Femur (tissue), 1 donor: ENCODE data around the gene ANXA4.
"Not testable (repeated sequence)": the region's sequence is repeated elsewhere in the genome, so short reads cannot be mapped to it uniquely, and the experiment has no call there.

Source experiments
- DNase-seq: peaks from one replicate; pipeline ENCODE4 v3.0.0-alpha.2; 2017

Gene ANXA4

DNA sequence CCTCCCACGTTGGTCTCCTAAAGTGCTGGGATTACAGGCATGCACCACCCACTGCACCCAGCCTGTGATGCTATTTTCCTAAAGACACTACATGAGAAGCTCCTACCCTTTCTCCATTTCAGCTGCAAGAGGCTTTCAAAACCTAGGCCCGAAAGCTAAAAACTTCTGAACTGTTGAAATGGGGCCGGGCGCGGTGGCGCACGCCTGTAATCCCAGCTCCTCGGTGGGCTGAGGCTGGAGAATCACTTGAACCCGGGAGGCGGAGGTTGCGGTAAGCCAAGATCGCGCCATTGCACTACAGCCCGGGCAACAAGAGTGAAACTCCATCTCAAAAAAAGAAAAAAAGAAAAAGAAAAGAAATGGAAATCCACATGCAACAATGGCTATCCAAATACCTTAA lies 18.1 kb upstream of the ANXA4 start:
- no peak for DNase-seq

GRCh38 chr2:69724540-69725159 lies 17.3 kb upstream of the ANXA4 start:
- DNase-seq = peak; percentile 88

DNA sequence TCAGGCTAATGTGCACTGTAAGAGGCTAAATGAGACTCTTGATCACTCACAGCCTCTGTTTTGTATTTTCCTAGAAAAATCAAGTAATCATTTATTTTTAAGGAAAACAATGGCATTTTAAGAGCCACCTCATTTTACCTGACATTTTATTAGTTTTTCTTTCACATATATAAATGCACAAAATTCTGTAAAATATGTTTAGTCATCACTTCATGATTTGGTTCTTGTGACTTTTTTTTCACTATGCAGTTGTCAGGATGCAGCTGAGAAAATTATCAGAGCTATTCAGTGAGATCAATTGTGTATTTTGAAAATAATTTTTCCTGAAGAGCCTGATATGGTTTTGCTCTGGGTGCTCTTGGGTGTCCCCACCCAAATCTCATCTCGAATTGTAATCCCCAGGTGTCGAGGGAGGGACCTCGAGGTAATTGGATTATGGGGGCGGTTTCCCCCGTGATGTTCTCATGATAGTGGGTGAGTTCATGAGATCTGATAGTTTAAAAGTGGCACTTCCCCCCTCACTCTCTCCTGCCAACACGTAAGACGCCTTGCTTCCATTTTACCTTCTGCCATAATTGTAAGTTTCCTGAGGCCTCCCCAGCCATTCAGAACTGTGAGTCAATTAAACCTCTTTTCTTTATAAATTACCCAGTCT lies 16.1 kb upstream of the ANXA4 start:
- DNase-seq = no peak

- DNase-seq = no peak
These were observed 12.7 kb upstream of the ANXA4 start for GRCh38 chr2:69729266-69729665.

DNA sequence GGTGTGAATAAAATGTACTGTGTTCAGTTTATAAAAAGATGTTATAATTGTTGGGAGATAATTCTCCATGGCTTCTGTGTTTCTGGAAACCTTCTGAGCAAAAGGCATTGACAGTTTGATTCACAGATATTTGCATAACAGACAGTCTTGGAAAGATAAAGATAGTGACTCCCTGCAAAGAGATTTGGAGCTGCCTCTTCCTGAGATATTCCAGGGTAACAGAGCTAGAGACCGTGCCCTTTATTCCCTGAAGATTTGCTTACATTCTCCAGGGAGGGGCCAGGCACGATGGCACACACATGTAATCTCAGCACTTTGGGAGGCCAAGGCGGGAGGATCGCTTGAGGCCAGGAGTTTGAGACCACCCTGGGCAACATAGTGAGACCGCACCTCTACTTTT lies 12.2 kb upstream of the ANXA4 start:
- DNase-seq = no peak

- DNase-seq = no peak
These were observed 10.6 kb upstream of the ANXA4 start for GRCh38 chr2:69731147-69731970.

GRCh38 chr2:69733342-69734034 lies 8.4 kb upstream of the ANXA4 start:
- DNase-seq = no peak

- peak; percentile 43 for DNase-seq
These were observed 7.8 kb upstream of the ANXA4 start for GRCh38 chr2:69734035-69734611.

GRCh38 chr2:69734854-69735544 lies 6.9 kb upstream of the ANXA4 start:
- no peak for DNase-seq

DNA sequence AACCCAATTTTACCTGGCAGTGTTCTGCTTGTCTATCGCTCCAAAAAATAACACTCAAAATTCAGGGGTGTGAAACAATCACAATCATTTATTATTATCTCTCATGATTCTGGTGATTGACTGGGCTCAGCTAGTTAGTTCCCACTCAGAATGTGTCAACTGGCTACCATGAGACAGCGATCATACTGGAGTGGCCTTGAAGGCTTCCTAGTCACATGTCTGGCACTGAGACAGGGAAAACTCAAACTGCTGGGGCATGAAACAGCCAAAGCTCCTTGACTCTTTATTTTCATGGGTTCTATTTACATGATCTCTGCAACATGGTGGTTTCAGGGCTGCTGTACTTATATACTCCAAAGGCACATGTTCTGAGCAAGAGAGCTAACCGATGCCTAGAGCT lies 6.2 kb upstream of the ANXA4 start:
- no peak for DNase-seq

- not testable (repeated sequence) for DNase-seq
These were observed 3.8 kb upstream of the ANXA4 start for GRCh38 chr2:69738149-69738548.

DNA sequence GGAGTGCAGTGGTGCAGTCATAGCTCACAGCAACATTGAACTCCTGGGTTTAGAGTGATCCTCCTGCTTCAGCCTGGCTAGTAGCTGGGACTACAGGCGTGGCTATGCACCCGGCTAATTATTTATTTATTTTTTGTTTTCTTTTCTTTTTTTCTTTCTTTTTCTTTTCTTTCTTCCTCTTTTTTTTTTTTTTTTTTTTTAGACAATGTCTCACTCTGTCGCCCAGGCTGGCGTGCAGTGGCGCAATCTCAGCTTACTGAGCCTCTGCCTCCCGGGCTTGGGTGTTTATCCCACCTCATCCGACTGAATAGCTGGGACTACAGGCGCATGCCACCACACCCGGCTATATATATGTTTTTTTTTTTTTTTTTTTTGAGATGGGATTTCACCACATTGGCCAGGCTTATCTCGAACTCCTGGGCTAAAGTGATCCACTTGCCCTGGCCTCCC lies 1.4 kb upstream of the ANXA4 start:
- DNase-seq = no peak

DNA sequence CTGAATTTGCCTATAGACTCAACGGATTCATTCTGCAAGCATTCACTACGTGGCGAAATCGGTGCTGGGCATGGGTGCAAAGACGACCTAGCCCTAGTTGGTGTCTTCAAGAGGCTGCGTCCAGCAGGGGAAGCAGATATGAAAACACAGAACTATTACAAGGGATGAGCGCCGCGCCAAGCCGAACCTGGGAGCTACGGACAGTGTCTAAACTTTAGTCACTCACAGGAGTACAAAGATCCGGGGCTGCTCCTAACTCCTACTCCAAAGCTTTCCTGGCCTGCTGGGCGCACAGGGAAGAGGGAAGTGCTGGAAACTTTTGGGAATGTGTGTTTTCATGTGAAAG lies 732 bp upstream of the ANXA4 start:
- DNase-seq = peak; percentile 70

DNA sequence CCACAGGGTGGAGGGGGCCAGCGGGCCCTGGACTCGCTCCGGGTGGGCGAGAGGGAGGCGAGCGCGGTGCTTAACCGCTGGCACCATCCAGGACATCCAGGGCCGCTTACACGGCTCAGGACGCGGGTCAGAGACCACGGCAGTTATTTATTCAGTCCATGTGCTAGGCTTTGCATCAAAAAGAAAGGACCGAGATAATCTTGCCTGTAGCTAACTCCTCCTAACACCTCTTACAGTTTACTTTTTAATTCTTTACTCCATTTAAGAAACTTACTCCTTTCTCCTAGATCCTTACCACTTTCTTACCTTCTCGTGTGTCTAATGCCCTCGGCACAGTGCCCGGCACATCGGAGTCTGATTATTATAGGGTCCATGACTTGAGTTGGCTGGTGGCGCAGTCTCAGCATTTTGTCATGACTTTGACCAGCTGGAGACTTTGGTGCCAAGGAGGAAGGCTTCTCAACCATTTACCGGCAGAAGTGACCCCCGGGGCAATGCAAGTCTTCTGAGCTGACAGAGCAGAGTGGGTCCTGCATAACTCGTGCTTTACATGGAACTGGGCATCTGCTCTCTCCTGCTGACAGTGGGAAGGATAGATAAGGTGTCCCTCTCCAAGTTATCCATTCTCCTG lies 503 bp downstream of the ANXA4 start:
- DNase-seq = peak; percentile 33

- DNase-seq = no peak
These were observed 1.9 kb downstream of the ANXA4 start for GRCh38 chr2:69743847-69744264.

DNA sequence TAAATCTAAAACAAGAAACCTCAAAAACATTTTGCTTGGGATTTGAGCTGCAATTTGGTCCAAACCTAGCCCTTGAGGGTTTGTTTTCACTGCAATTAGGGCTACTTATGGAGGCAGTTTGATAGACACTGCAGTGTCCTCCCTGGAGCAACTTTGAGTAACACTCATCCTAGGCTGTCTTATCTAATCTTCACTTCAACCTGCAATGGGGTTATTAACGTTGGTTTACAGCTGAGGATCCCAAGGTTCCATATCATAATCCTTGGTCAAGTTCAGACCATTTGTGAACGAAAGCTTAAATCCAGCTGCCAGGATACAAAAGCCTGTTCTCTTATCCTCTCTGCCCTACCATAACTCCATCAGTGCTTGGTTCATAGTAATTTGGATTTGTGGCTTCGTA lies 2.5 kb downstream of the ANXA4 start:
- DNase-seq = no peak

DNA sequence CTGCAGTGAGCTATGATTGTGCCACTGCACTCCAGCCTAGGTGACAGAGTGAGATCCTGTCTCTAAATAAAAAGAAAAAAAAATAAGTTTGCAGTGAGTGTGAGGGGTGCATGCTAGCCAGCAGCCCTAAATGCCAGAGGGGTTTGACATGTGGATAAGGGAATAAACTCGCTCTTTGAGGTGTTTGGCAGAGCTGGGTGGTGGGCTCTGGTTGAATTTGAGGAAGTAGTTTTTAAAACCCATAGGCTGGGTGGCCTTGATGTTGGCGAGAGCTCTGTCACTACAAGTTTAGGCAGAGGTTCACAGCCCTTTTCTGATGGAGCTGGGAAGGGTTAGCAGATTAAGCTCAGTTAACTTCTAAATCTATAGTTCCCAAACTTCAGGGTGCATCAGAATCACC lies 3.1 kb downstream of the ANXA4 start:
- DNase-seq = no peak

- no peak for DNase-seq
These were observed 8.3 kb downstream of the ANXA4 start for GRCh38 chr2:69750246-69750645.

DNA sequence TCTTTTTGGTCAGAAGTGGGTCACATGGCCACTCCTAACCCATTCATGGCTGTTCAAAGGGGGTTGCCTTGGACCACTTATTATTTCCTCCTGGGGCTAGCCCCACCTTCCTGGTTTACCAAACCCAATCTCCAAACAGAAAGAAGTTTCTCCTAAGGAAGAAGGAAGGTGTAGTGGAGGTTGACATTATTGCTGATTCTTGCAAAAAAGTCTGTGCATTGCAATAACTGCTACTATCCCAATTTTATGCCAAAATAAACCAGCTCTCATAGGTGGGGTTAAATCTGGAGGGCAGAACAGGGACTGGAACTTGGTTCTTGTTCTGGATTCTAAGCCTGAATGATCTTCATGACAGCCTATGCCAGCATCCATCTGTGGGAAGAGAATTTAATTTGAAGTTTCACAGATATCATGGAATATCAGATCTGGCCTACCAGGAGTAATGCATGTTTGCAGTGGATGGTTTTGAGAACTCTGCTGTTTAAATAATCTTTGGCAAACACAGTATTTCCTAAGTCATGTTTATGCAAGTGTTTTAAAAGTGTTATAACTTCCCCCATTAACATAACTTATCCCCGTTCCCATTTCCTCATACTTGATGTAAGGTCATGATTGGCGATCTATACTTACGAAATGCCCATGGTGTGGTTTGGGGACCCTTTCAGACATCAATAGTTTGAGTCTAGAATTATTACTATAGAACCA lies 11.9 kb downstream of the ANXA4 start:
- no peak for DNase-seq

GRCh38 chr2:69754633-69755032 lies 12.7 kb downstream of the ANXA4 start:
- DNase-seq = no peak

GRCh38 chr2:69755862-69756467 lies 14.0 kb downstream of the ANXA4 start:
- DNase-seq = peak; percentile 25
